ENCODE data around the gene PHOX2A.

- TF ChIP-seq, protein P1, sequence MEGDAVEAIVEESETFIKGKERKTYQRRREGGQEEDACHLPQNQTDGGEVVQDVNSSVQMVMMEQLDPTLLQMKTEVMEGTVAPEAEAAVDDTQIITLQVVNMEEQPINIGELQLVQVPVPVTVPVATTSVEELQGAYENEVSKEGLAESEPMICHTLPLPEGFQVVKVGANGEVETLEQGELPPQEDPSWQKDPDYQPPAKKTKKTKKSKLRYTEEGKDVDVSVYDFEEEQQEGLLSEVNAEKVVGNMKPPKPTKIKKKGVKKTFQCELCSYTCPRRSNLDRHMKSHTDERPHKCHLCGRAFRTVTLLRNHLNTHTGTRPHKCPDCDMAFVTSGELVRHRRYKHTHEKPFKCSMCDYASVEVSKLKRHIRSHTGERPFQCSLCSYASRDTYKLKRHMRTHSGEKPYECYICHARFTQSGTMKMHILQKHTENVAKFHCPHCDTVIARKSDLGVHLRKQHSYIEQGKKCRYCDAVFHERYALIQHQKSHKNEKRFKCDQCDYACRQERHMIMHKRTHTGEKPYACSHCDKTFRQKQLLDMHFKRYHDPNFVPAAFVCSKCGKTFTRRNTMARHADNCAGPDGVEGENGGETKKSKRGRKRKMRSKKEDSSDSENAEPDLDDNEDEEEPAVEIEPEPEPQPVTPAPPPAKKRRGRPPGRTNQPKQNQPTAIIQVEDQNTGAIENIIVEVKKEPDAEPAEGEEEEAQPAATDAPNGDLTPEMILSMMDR (IDR thresholded peaks at IDR 0.05), result no peak
- TF ChIP-seq POLR2A (IDR thresholded peaks at IDR 0.05) (no peak), POLR2AphosphoS5 (IDR thresholded peaks at IDR 0.05) (no peak)
Measured at GRCh38 chr11:72243173-72244059, 560 bp downstream of the PHOX2A start.

Data from breast epithelium (tissue), 3 donors.